K562 (cell line): ENCODE data around the gene SIRT5. TPM values are rescaled to one million over a fixed set of nuclear protein-coding genes. Genes with fewer than 3 reads are reported as not detected.

Source experiments
- E2F3 ChIP-seq: fragments of 250-450 bp; sonication (Bioruptor Pico); IDR thresholded peaks from 2 replicates; pipeline ENCODE4 v1.4.0; 2020; ENCODE audit warnings: mild to moderate bottlenecking
- ETV5 ChIP-seq: sonication (generic); formaldehyde crosslinking; IDR thresholded peaks from 2 replicates; pipeline ENCODE4 v1.4.0; 2020; ENCODE audit warnings: low read depth, mild to moderate bottlenecking, missing genetic modification reagents
- FOXP1 ChIP-seq: sonication (generic); formaldehyde crosslinking; IDR thresholded peaks from 2 replicates; pipeline ENCODE4 v1.8.0; 2022; ENCODE audit warnings: mild to moderate bottlenecking, missing genetic modification reagents
- MAX ChIP-seq: sonication (generic); formaldehyde crosslinking; IDR thresholded peaks from 2 replicates; pipeline ENCODE4 v1.9.0; 2022; ENCODE audit warnings: mild to moderate bottlenecking, missing genetic modification reagents
- MGA ChIP-seq: fragments of 450-650 bp; IDR thresholded peaks from 2 replicates; pipeline ENCODE4 v1.6.1; 2016; ENCODE audit warnings: mild to moderate bottlenecking, moderate library complexity
- ZBTB40 ChIP-seq, 2 experiments: fragments of 450-650 bp in 1 of 2; sonication (generic) in 1 of 2; formaldehyde crosslinking in 1 of 2; IDR thresholded peaks; 2 replicates each; pipeline versions ENCODE4 v1.7.1 to v1.9.0; 2016 to 2022; ENCODE audit warnings: inconsistent platforms in 1 of 2, mild to moderate bottlenecking in 1 of 2, missing genetic modification reagents in 1 of 2
- polyA plus RNA-seq, 8 experiments: library from polyadenylated mRNA; depleted of rRNA in 4 of 8; stranded (reverse) in 5 of 8; unstranded in 3 of 8; fragments of >200 nt; fragmentation: Nextera tagmentation in 2 of 8; fragmentation: Illumina TruSeq in 1 of 8; extraction: Ambion mirVana in 2 of 8; extraction: Trizol in 1 of 8; gene quantifications; 2 replicates each; pipeline versions ENCODE4 v1.2.1 to v1.2.3, GENCODE V29; 2011 to 2014; ENCODE audit warnings: inconsistent platforms in 1 of 8, missing spikeins in 1 of 8
- total RNA-seq, 7 experiments: library from RNA; depleted of rRNA in 6 of 7; stranded (reverse); fragments of >200 nt in 6 of 7; fragmentation: Illumina TruSeq in 2 of 7; extraction: Trizol in 2 of 7; gene quantifications; 2 replicates each; pipeline versions ENCODE4 v1.2.1 to v1.2.3, GENCODE V29; 2011 to 2021; ENCODE audit warnings: low replicate concordance in 1 of 7

SIRT5 gene
- total and polyA plus RNA-seq, 9 of the 15 experiments (the other 6 are each of a cell fraction or from before 2014, with no cell fraction given), result 2.1 to 15.7 (median 11.4) TPM

- peak; percentile 89 for TF ChIP-seq MGA
- no peak for TF ChIP-seq E2F3 (CRISPR knock-in tag)
- 0 out of 2 replicates have a peak, but pooled peaks have one; percentile 22 for TF ChIP-seq FOXP1
- TF ChIP-seq ETV5 (CRISPR knock-in tag), result no peak
- peak; percentile 51; the same call in 1 of the 2 replicates for TF ChIP-seq ZBTB40 (IDR thresholded peaks at IDR 0.05)
- 0 out of 2 replicates have a peak, but pooled peaks have one; percentile 32 for TF ChIP-seq ZBTB40 (CRISPR knock-in tag; IDR thresholded peaks at IDR 0.05)
- peak; percentile 91 for TF ChIP-seq MAX (CRISPR knock-in tag)
These were observed 711 bp upstream of the SIRT5 start (continued) for GRCh38 chr6:13573669-13574110.
